ENCODE measurements around the gene AAMP. TPM values are rescaled to one million over a fixed set of nuclear protein-coding genes. Genes with fewer than 3 reads are reported as not detected.

The AAMP gene
- total and polyA plus RNA-seq, 5 donors, result 44.3 to 56.6 (median 51.1) TPM

GRCh38 chr2:218256612-218257350 lies 13.2 kb downstream of the AAMP start:
- H3K4me3 ChIP-seq (ENCODE audit: low read length), result no peak overlapping the region
- H3K4me1 ChIP-seq (ENCODE audit: control insufficient read depth, insufficient read depth, low read length), result peaks cover 18% of the 10 kb centered on the region
- ATAC-seq, result no peak
- no peaks in the 10 kb centered on the region for H3K9me3 ChIP-seq (ENCODE audit: control insufficient read depth, low read length)
- intact Hi-C loops (cut with DNase I), result loop anchor here in 2 of 4 donors (5.0 kb wide), 1 partner anchor 69 kb away; no protein-coding TSS in a partner anchor
- no peak overlapping the region for H3K27ac ChIP-seq (ENCODE audit: low read length)
- DNase-seq, result no peak
- 95% methylated on average over 13 of the region's 13 CpGs for WGBS
- no peaks in the 10 kb centered on the region for H3K27me3 ChIP-seq (ENCODE audit: control insufficient read depth, insufficient read depth)

GRCh38 chr2:218255446-218255845 lies 14.5 kb downstream of the AAMP start:
- Histone ChIP-seq H3K4me1 (ENCODE audit: control insufficient read depth, insufficient read depth, low read length) (peaks cover 14% of the 10 kb centered on the region), H3K27ac (ENCODE audit: low read length) (no peak overlapping the region), H3K4me3 (ENCODE audit: low read length) (no peak overlapping the region), H3K9me3 (ENCODE audit: control insufficient read depth, low read length) (no peaks in the 10 kb centered on the region), H3K27me3 (ENCODE audit: control insufficient read depth, insufficient read depth) (no peaks in the 10 kb centered on the region)
- DNase-seq, result no peak
- intact Hi-C loops (cut with DNase I), result loop anchor here in 2 of 4 donors (5.0 kb wide), 1 partner anchor 68 kb away; no protein-coding TSS in a partner anchor
- no peak for ATAC-seq
- WGBS, result 83% methylated on average over 6 of the region's 6 CpGs

- no peak overlapping the region for H3K27ac ChIP-seq (ENCODE audit: low read length)
- H3K9me3 ChIP-seq (ENCODE audit: control insufficient read depth, low read length), result no peaks in the 10 kb centered on the region
- no peaks in the 10 kb centered on the region for H3K27me3 ChIP-seq (ENCODE audit: control insufficient read depth, insufficient read depth)
- DNase-seq (no peak), ATAC-seq (no peak)
- no peak overlapping the region for H3K4me3 ChIP-seq (ENCODE audit: low read length)
- WGBS, result 74% methylated on average over 5 of the region's 5 CpGs
- intact Hi-C loops (cut with DNase I), result no loop called here
- no peaks in the 10 kb centered on the region for H3K4me1 ChIP-seq (ENCODE audit: control insufficient read depth, insufficient read depth, low read length)
Observed at GRCh38 chr2:218253232-218253625, 16.7 kb downstream of the AAMP start.

GRCh38 chr2:218252509-218253231 lies 17.3 kb downstream of the AAMP start:
- Histone ChIP-seq H3K4me3 (ENCODE audit: low read length) (no peak overlapping the region), H3K9me3 (ENCODE audit: control insufficient read depth, low read length) (no peaks in the 10 kb centered on the region), H3K4me1 (ENCODE audit: control insufficient read depth, insufficient read depth, low read length) (no peaks in the 10 kb centered on the region), H3K27me3 (ENCODE audit: control insufficient read depth, insufficient read depth) (no peaks in the 10 kb centered on the region), H3K27ac (ENCODE audit: low read length) (no peak overlapping the region)
- no peak for ATAC-seq
- DNase-seq, result no peak
- 71% methylated on average over 7 of the region's 7 CpGs for WGBS
- intact Hi-C loops (cut with DNase I), result no loop called here

GRCh38 chr2:218249691-218250090 lies 20.2 kb downstream of the AAMP start:
- DNase-seq, result no peak
- ATAC-seq, result no peak
- intact Hi-C loops (cut with DNase I), result no loop called here
- H3K27me3 ChIP-seq (ENCODE audit: control insufficient read depth, insufficient read depth), result no peaks in the 10 kb centered on the region
- 92% methylated on average over 13 of the region's 13 CpGs for WGBS
- H3K9me3 ChIP-seq (ENCODE audit: control insufficient read depth, low read length), result no peaks in the 10 kb centered on the region
- no peak overlapping the region for H3K4me3 ChIP-seq (ENCODE audit: low read length)
- no peaks in the 10 kb centered on the region for H3K4me1 ChIP-seq (ENCODE audit: control insufficient read depth, insufficient read depth, low read length)
- no peak overlapping the region for H3K27ac ChIP-seq (ENCODE audit: low read length)

- Histone ChIP-seq H3K27me3 (ENCODE audit: control insufficient read depth, insufficient read depth) (no peaks in the 10 kb centered on the region), H3K4me3 (ENCODE audit: low read length) (no peak overlapping the region), H3K4me1 (ENCODE audit: control insufficient read depth, insufficient read depth, low read length) (no peaks in the 10 kb centered on the region), H3K9me3 (ENCODE audit: control insufficient read depth, low read length) (no peaks in the 10 kb centered on the region), H3K27ac (ENCODE audit: low read length) (peak overlapping the region; percentile 25)
- intact Hi-C loops (cut with DNase I), result no loop called here
- 60% methylated on average over 5 of the region's 5 CpGs for WGBS
- ATAC-seq, result peak; percentile 42 to 67
- no peak for DNase-seq
Observed at GRCh38 chr2:218245214-218245613, 24.7 kb downstream of the AAMP start.

- intact Hi-C loops (cut with DNase I), result no loop called here
- H3K4me3 ChIP-seq (ENCODE audit: low read length), result no peak overlapping the region
- no peak for DNase-seq
- ATAC-seq, result no peak
- H3K27ac ChIP-seq (ENCODE audit: low read length), result no peak overlapping the region
- no peaks in the 10 kb centered on the region for H3K9me3 ChIP-seq (ENCODE audit: control insufficient read depth, low read length)
- 82% methylated on average over 2 of the region's 2 CpGs for WGBS
- no peaks in the 10 kb centered on the region for H3K4me1 ChIP-seq (ENCODE audit: control insufficient read depth, insufficient read depth, low read length)
- H3K27me3 ChIP-seq (ENCODE audit: control insufficient read depth, insufficient read depth), result no peaks in the 10 kb centered on the region
Observed at GRCh38 chr2:218244665-218245064, 25.3 kb downstream of the AAMP start.

- 42% methylated on average over 1 of the region's 1 CpG for WGBS
- ATAC-seq (no peak), DNase-seq (no peak)
- intact Hi-C loops (cut with DNase I), result no loop called here
- H3K27me3 ChIP-seq (ENCODE audit: control insufficient read depth, insufficient read depth), result no peaks in the 10 kb centered on the region
- H3K4me1 ChIP-seq (ENCODE audit: control insufficient read depth, insufficient read depth, low read length), result no peaks in the 10 kb centered on the region
- peak overlapping the region; percentile 41 for H3K27ac ChIP-seq (ENCODE audit: low read length)
- no peak overlapping the region for H3K4me3 ChIP-seq (ENCODE audit: low read length)
- no peaks in the 10 kb centered on the region for H3K9me3 ChIP-seq (ENCODE audit: control insufficient read depth, low read length)
Observed at GRCh38 chr2:218244204-218244603, 25.7 kb downstream of the AAMP start.

- WGBS, result 89% methylated on average over 1 of the region's 1 CpG
- intact Hi-C loops (cut with DNase I), result no loop called here
Observed at GRCh38 chr2:218238887-218239286, 31.1 kb downstream of the AAMP start.

GRCh38 chr2:218236829-218237228 lies 33.1 kb downstream of the AAMP start:
- ATAC-seq, result no peak

More at GRCh38 chr2:218238887-218239286, 31.1 kb downstream of the AAMP start:
- ATAC-seq, result no peak
- H3K27ac ChIP-seq (ENCODE audit: low read length), result no peak overlapping the region
- no peaks in the 10 kb centered on the region for H3K27me3 ChIP-seq (ENCODE audit: control insufficient read depth, insufficient read depth)
- H3K9me3 ChIP-seq (ENCODE audit: control insufficient read depth, low read length), result no peaks in the 10 kb centered on the region
- no peak overlapping the region for H3K4me3 ChIP-seq (ENCODE audit: low read length)
- DNase-seq, result no peak
- no peaks in the 10 kb centered on the region for H3K4me1 ChIP-seq (ENCODE audit: control insufficient read depth, insufficient read depth, low read length)

GRCh38 chr2:218235017-218235416 lies 34.9 kb downstream of the AAMP start:
- H3K27me3 ChIP-seq (ENCODE audit: control insufficient read depth, insufficient read depth), result no peaks in the 10 kb centered on the region
- H3K4me3 ChIP-seq (ENCODE audit: low read length), result no peak overlapping the region
- H3K9me3 ChIP-seq (ENCODE audit: control insufficient read depth, low read length), result no peaks in the 10 kb centered on the region
- DNase-seq (no peak), ATAC-seq (no peak)
- intact Hi-C loops (cut with DNase I), result no loop called here
- WGBS, result 97% methylated on average over 2 of the region's 2 CpGs
- peaks cover 4% of the 10 kb centered on the region for H3K4me1 ChIP-seq (ENCODE audit: control insufficient read depth, insufficient read depth, low read length)
- H3K27ac ChIP-seq (ENCODE audit: low read length), result no peak overlapping the region

More at GRCh38 chr2:218236829-218237228, 33.1 kb downstream of the AAMP start:
- H3K27me3 ChIP-seq (ENCODE audit: control insufficient read depth, insufficient read depth), result no peaks in the 10 kb centered on the region
- no peak overlapping the region for H3K4me3 ChIP-seq (ENCODE audit: low read length)
- WGBS, result 92% methylated on average over 4 of the region's 4 CpGs
- DNase-seq, result no peak
- H3K4me1 ChIP-seq (ENCODE audit: control insufficient read depth, insufficient read depth, low read length), result no peaks in the 10 kb centered on the region
- intact Hi-C loops (cut with DNase I), result no loop called here
- no peaks in the 10 kb centered on the region for H3K9me3 ChIP-seq (ENCODE audit: control insufficient read depth, low read length)
- no peak overlapping the region for H3K27ac ChIP-seq (ENCODE audit: low read length)
